Prostate gland (tissue), 2 donors: ENCODE measurements around the gene CDYL2. TPM values are rescaled to one million over a fixed set of nuclear protein-coding genes. Genes with fewer than 3 reads are reported as not detected.
A peak's percentile ranks its signal among the peaks of the same experiment; 100 is the strongest.

Source experiments
- DNase-seq: peaks from one replicate; pipeline ENCODE4 v3.0.0-alpha.2; 2019; ENCODE audit warnings: low spot score
- H3K27ac ChIP-seq, 2 donors: fragments of 200-600 bp; sonication (generic); 2 replicates each; pipeline ENCODE4 v1.5.1; 2017 to 2019
- H3K27me3 ChIP-seq: fragments of 200-600 bp; sonication (generic); replicated peaks from 2 replicates; pipeline ENCODE4 v1.5.1; 2019; ENCODE audit not compliant: insufficient read depth
- H3K36me3 ChIP-seq, 2 donors: fragments of 200-600 bp; sonication (generic); 1 replicate in 1 of 2; 2 replicates in 1 of 2; pipeline versions ENCODE4 v1.5.1 to v1.8.1; 2017 to 2019
- H3K4me1 ChIP-seq: fragments of 200-600 bp; sonication (generic); replicated peaks from 2 replicates; pipeline ENCODE4 v1.5.1; 2019
- H3K4me3 ChIP-seq, 2 donors: fragments of 200-600 bp; sonication (generic); 2 replicates each; pipeline ENCODE4 v1.5.1; 2017 to 2019
- H3K9me3 ChIP-seq: fragments of 200-600 bp; sonication (generic); 2 replicates; pipeline ENCODE4 v1.5.1; 2017
- CTCF ChIP-seq, 4 experiments: fragments of 200-600 bp in 2 of 4; fragments of 450-650 bp in 2 of 4; sonication (generic) in 2 of 4; IDR thresholded peaks; 1 replicate in 3 of 4; 2 replicates in 1 of 4; pipeline ENCODE4 v1.5.1; 2016 to 2019; ENCODE audit warnings: antibody characterized with exemption in 4 of 4, mild to moderate bottlenecking in 2 of 4, moderate library complexity in 2 of 4
- POLR2A ChIP-seq: fragments of 450-650 bp; IDR thresholded peaks from one replicate; pipeline ENCODE4 v1.6.1; 2016; ENCODE audit warnings: antibody characterized with exemption, mild to moderate bottlenecking
- POLR2AphosphoS5 ChIP-seq: sonication (generic); formaldehyde crosslinking; IDR thresholded peaks from one replicate; pipeline ENCODE4 v1.6.1; 2017; ENCODE audit warnings: antibody characterized with exemption
- WGBS: methylation state at CpG from one replicate; pipeline ENCODE4 v1.1.5; 2018; 5-methylcytosine and 5-hydroxymethylcytosine counted together
- intact Hi-C: fragments of 100-400 bp; cut with DNase I; formaldehyde crosslinking; loops from one replicate; pipeline ENCODE4 v1.14.2; 2022
- total RNA-seq, 2 donors: library from RNA; depleted of rRNA; stranded (reverse); fragments of >200 nt; gene quantifications; one replicate each; pipeline ENCODE4 v1.1.0, GENCODE V29; 2016

The CDYL2 gene
- total RNA-seq, 2 donors from 2014 or later = 42.8 to 63.7 TPM

- Histone ChIP-seq H3K4me1 (peaks cover 15% of the 10 kb centered on the region), H3K9me3 (no peaks in the 10 kb centered on the region), H3K27ac (peak overlapping the region; percentile 81 to 88), H3K4me3 (no peak overlapping the region), H3K27me3 (no peaks in the 10 kb centered on the region), H3K36me3 (no peaks in the 10 kb centered on the region)
- intact Hi-C loops = no loop called here
- TF ChIP-seq POLR2AphosphoS5 (peak; percentile 93), CTCF (IDR thresholded peaks at IDR 0.05) (no peak), POLR2A (no peak)
- DNase-seq = peak; percentile 87
- 13% methylated on average over 9 of the region's 9 CpGs for WGBS
Observed at GRCh38 chr16:80837533-80838147, 33.2 kb upstream of the CDYL2 start.

GRCh38 chr16:80836846-80837245, 32.4 kb upstream of the CDYL2 start:
- no peak for TF ChIP-seq POLR2A
- TF ChIP-seq CTCF (IDR thresholded peaks at IDR 0.05) = no peak
- peak; percentile 28 for TF ChIP-seq POLR2AphosphoS5
- peaks cover 15% of the 10 kb centered on the region for H3K4me1 ChIP-seq
- peak overlapping the region; percentile 55 to 88 for H3K27ac ChIP-seq
- DNase-seq = no peak
- H3K36me3 ChIP-seq = no peaks in the 10 kb centered on the region
- no peaks in the 10 kb centered on the region for H3K27me3 ChIP-seq
- 20% methylated on average over 4 of the region's 4 CpGs for WGBS
- no peak overlapping the region for H3K4me3 ChIP-seq
- no peaks in the 10 kb centered on the region for H3K9me3 ChIP-seq
- intact Hi-C loops = no loop called here

- no peaks in the 10 kb centered on the region for H3K9me3 ChIP-seq
- no peak for TF ChIP-seq CTCF (IDR thresholded peaks at IDR 0.05)
- no peak for TF ChIP-seq POLR2AphosphoS5
- TF ChIP-seq POLR2A = no peak
- peaks cover 15% of the 10 kb centered on the region for H3K4me1 ChIP-seq
- WGBS = 79% methylated on average over 5 of the region's 5 CpGs
- H3K27me3 ChIP-seq = no peaks in the 10 kb centered on the region
- H3K36me3 ChIP-seq = no peaks in the 10 kb centered on the region
- DNase-seq = no peak
- intact Hi-C loops = no loop called here
- no peak overlapping the region for H3K4me3 ChIP-seq
- H3K27ac ChIP-seq = peak overlapping the region; percentile 55 to 88
Observed at GRCh38 chr16:80836202-80836601, 31.8 kb upstream of the CDYL2 start.

GRCh38 chr16:80831039-80831438, 26.6 kb upstream of the CDYL2 start:
- H3K36me3 ChIP-seq = no peaks in the 10 kb centered on the region
- no peaks in the 10 kb centered on the region for H3K4me1 ChIP-seq
- H3K27ac ChIP-seq = no peak overlapping the region
- 100% methylated on average over 1 of the region's 1 CpG for WGBS
- TF ChIP-seq CTCF (IDR thresholded peaks at IDR 0.05) (no peak), POLR2A (no peak), POLR2AphosphoS5 (no peak)
- intact Hi-C loops = no loop called here
- no peak for DNase-seq
- no peaks in the 10 kb centered on the region for H3K9me3 ChIP-seq
- no peaks in the 10 kb centered on the region for H3K27me3 ChIP-seq
- no peak overlapping the region for H3K4me3 ChIP-seq

- intact Hi-C loops = no loop called here
- no peak overlapping the region for H3K27ac ChIP-seq
- H3K4me1 ChIP-seq = no peaks in the 10 kb centered on the region
- no peaks in the 10 kb centered on the region for H3K36me3 ChIP-seq
- no peak for DNase-seq
- no peaks in the 10 kb centered on the region for H3K9me3 ChIP-seq
- 66% methylated on average over 4 of the region's 4 CpGs for WGBS
- TF ChIP-seq POLR2A (no peak), CTCF (IDR thresholded peaks at IDR 0.05) (no peak), POLR2AphosphoS5 (no peak)
- H3K27me3 ChIP-seq = no peaks in the 10 kb centered on the region
- H3K4me3 ChIP-seq = no peak overlapping the region
Observed at GRCh38 chr16:80828495-80828894, 24.1 kb upstream of the CDYL2 start.
